HS-27A (cell line): ENCODE measurements around the gene MTG2.

Experiments used
- DNase-seq: peaks from one replicate; pipeline ENCODE4 v3.0.0-alpha.2; 2012; ENCODE audit warnings: low read depth, missing footprints

The MTG2 gene

GRCh38 chr20:62182469-62183425 is at the start of gene MTG2:
MTG2 (plus strand) TSS chr20:62183028; CDS start chr20:62193421, 10,393 bp downstream.
- DNase-seq, result peak; percentile 87

DNA sequence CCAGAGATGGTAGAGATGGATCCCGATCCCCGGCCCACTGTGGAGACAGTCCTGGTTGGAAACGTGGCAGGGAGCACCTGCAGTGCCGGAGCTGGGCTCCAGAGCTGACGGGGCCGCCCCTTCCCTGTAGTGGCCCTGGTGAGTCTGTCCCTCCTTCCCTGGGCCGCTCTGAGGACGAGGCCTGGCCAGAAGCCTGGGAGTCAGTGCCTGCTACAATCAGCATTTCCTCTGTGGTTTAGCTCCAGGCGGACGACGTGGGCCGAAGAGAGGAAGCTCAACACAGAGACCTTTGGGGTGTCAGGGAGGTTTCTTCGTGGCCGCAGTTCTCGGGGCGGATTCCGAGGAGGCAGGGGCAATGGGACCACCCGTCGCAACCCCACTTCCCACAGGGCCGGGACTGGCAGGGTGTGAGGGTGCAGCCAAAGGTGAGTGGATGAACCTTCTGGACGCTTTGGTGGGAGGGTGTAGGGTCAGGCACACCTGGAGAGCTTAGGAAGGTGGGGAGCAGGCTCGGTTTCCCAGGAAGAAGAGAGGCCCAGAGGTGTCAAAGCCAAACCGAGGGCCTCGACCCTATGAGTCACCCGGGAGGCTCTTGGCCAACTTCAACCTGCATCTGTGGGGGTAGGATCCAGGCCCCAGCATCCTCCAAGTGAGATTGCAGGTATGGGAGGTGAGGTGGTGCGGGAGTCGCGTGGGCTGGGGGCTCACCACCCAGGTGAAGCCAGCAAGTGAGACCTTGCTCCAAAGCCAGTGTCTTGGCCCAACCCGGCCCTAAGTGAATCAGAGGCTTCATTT is 49.6 kb upstream of the MTG2 start:
- DNase-seq, result no peak

DNA sequence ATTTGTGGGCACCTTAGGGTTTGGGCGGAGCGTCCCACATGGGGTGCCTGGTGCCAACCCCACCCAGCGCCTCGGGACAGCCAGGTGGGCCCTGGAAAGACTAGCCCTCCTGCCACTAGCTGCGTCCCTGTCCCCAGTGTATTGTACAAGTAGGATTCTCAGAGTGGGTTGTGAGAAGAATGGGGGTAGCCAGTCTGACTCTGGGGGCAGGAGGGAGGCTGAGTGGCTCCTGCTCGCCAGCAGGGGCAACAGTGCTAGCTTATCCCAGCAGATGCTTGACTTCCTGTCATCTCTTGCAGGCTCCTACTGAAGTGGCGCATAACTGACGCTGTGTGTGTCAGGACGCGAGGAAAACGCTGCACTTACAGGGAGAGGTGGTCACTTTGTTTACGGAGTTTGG is 49.0 kb upstream of the MTG2 start:
- DNase-seq, result no peak

DNA sequence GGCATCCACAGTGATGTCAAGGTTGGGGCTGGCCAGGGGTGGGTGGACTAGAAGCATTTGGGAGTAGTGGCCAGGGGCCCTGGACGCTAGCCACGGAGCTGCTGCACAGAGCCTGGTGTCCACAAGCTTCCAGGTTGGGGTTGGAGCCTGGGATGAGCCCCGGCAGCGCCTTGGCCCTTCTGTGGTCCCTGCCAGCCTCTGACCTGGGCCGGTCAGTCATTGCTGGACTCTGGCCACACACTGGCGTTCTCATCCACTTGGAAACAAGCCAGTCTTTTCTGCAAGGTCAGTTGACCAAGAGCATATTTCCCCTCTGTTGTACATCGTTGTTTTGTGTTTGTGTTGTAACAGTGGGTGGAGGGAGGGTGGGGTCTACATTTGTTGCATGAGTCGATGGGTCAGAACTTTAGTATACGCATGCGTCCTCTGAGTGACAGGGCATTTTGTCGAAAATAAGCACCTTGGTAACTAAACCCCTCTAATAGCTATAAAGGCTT is 48.0 kb upstream of the MTG2 start:
- no peak for DNase-seq

DNA sequence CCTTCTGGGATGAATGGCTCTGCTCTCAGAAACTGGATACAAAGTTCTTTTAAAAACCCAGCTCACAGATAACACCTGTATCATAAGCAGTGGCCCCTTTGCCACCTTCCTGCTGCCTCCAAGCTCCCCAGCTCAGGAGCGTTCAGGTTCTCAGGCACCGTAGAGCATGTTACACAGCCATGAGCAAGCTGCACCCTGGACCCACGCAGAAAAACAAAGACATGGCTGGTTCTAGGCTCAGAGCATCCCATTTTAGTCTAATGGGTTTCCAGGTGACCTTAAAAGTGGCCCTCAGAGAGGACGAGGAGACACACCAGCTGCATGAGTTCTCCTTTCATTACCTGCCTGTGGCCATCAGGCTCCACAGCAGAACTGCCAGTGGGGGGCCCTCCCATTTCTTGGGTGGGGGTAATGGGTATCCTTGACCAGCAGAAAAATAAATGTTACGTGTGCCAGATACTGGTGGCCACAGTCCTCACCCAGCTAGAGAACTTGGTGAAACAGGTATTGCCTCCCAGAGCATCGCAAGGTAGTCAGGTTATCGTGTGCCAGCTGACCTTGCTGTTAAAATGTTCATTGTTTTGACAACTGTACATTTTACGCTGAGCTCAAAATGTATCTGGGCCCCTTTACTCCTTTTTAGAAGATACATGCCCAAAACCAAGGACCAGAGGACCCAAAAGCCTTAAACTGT is 47.1 kb upstream of the MTG2 start:
- no peak for DNase-seq

DNA sequence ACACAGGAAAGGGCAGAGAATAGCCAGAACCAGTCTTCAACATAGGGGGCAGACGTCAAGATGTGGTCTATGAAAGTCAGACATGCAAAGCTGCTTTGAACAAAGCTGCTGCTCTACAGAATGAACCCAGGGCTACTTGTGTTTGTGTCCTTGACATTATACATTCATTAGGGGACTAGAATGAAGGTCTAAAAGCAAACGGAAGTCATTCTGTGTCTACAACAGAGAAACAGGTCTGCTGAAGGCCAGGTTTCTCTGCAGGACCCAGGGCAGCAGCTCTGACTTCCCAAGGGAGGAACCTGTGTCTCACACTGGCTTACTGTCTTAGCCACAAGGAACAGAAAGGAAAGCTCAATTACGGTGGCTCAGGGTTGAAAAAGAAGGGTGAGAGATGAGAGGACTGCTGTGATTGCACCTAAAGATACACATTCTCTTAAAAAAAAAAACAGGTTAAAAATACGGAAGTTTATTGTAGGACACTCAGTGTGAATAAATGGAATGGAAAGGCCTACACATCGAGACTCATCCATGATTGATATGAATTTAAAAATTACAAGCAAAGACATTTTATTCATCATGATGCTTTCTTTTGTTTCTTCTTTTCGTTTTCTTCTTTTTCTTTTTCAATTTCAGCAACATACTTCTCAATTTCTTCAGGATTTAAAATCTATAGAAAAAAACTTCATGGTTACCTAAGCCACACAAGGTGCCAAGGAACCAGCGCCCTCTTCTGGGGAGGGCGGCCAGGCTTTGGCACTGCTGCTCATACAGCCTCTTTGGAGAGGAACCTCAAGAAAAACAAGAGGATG is 46.3 kb upstream of the MTG2 start:
- no peak for DNase-seq

- DNase-seq, result no peak
Measured at GRCh38 chr20:62137092-62137384, 45.8 kb upstream of the MTG2 start.

DNA sequence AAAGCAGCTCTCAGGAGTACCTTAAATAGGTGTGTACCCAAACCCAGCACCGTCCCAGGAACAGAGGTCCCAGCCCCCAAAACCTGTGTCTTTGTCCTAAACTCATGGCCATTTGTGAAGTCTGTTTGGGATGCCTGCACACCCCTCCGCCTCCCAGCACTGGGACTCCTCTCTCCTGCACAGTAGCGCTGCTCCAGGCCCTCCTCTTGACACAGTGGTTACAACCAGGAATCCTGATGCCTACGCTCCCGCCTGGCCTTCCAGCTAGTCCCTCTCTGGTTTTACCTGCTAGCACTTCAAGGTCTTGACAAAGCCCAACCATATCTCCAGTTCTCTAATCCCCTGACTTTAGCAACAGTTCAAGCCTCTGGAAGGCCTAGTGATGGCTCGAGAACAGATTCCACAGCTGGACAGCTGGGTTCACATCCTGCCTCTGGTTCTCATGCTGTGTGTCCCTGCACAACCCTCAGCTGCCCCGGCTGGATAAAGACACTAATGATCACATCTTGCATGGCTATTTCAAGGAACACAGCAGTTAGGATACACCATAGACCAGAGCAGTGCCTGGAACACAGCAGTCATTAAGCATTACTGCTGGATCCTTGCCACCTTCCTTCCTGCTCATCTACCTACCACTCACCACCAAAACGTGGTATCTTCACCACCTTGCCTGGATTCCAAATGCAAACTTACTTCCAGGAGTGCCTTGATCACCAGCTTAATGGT is 45.2 kb upstream of the MTG2 start:
- no peak for DNase-seq

- no peak for DNase-seq
Measured at GRCh38 chr20:62138204-62138543, 44.7 kb upstream of the MTG2 start.

- no peak for DNase-seq
Measured at GRCh38 chr20:62138912-62139311, 43.9 kb upstream of the MTG2 start.

DNA sequence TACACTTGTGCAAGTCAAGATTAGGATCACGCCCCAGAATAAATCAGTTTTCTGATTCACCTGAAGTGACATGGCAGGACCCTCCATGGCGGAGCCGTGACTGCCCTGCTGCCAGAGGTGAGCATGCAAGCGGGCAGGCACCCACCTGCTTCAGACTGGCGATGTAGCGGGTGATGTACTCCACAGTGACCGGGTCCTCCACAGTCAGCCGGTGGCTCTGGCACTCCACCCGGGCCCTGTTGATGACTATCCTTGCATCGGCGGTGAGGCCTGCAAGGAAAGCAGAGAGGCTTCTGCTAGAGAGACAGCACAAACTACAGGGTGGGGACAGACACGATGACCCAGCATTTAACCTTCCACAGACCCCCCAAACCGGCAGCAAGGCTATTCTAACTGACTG is 43.2 kb upstream of the MTG2 start:
- no peak for DNase-seq

- DNase-seq, result no peak
Measured at GRCh38 chr20:62141043-62141396, 41.8 kb upstream of the MTG2 start.

DNA sequence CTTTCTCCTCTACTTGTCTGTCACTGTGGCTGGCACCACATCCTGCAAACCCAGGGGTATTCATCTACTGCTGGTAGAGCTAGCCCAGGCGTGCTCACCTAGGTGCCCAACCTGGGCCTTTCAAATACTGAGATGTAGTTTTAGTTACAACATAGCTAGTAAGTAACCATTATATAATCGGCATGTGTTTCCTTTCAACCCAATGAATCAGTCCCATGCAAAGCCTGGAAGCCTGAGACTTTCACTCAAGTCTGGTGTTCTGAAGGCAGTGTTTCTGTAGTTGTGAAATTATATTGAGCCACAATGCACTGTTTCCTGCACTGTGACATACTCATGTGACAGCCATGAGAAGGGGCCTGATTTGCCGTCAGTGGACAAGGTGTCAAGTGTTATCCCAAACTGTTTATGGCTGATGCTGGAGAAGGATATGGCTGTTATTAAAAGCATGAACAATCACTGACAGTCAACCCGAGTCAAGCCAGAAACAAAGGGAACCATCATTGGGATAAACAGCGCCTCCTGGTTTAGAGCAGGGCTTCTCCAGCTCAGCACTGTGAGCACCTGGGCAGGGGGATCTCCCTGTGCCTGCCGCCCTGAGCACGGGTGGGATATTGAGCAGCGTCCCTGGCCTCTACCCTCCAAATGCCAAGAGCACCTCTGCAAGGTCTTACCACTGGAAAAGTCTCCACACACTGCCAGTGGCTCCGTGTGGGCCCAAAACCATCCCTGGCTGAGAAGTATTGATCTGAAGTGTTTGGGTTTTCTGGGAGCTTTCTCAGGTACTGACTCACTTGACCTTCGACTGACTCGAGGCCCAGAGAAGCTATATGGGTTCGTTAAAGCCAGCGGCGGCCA is 41.2 kb upstream of the MTG2 start:
- DNase-seq, result no peak

- DNase-seq, result no peak
Measured at GRCh38 chr20:62142252-62143080, 40.4 kb upstream of the MTG2 start.

DNA sequence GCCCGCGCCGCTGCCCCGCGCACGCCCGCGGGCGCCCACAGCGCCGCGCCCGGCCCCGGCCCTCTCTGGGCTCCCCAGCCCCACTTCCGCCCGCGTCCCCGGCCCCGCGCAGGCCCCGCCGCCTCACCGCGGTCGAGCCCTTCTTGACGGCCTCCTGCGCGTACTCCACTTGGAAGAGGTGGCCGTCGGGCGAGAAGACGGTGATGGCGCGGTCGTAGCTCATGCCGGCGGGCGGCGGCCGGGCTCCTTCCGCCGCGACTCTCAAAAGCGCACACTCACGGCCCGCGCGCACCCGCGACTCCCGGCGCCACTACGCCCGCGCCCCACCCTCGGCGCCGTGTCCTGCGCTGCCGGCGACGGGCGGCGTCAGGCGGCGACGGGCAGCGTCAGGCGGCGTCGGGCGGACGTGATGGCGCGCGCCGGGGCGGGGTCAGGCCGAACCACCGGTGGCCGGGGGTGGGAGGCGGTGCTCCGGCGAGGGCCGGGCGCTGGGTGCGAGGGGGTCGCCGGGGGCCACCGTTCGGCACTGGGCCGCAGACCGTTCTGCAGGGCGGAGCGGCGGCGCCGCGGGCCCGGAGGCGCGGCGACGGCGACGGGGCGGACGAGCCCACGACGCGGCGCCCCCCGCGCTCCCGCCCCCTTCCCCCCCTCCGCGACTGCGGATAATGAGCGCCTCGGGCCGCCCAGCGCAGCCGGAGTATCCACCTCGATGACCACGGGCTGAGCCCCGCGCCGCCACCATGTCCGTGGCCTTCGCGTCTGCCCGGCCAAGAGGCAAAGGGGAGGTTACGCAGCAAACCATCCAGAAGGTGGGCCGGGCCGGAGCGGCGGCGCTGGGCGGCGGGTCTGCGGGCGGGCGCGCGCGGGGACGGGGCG is 39.5 kb upstream of the MTG2 start, which contains the start of the genes PSMA7 and SS18L1:
PSMA7 (minus strand) TSS at position 314 of the 876 bp plus-strand sequence; CDS start at position 223, 91 bp downstream.
SS18L1 (plus strand) TSS at position 689 of the 876 bp plus-strand sequence; CDS start at position 741, 52 bp downstream.
- DNase-seq, result no peak

GRCh38 chr20:62143957-62144825 is 38.6 kb upstream of the MTG2 start:
- no peak for DNase-seq

GRCh38 chr20:62145688-62146018 is 37.2 kb upstream of the MTG2 start:
- DNase-seq, result no peak
